Uterus (tissue), 2 donors: ENCODE results near the gene SGK2.

Experiments used
- POLR2A ChIP-seq, 2 donors: fragments of 450-650 bp; IDR thresholded peaks; one replicate each; pipeline ENCODE4 v1.6.1; 2016; ENCODE audit warnings: antibody characterized with exemption in 2 of 2, mild to moderate bottlenecking in 1 of 2, moderate library complexity in 1 of 2
- TF ChIP-seq, protein P1 (sequence below), 4 experiments: fragments of 200-600 bp in 2 of 4; fragments of 450-650 bp in 2 of 4; sonication (generic) in 2 of 4; IDR thresholded peaks; one replicate each; pipeline ENCODE4 v1.5.1; 2016 to 2019; ENCODE audit warnings: antibody characterized with exemption in 4 of 4, mild to moderate bottlenecking in 2 of 4, moderate library complexity in 1 of 4

DNA sequence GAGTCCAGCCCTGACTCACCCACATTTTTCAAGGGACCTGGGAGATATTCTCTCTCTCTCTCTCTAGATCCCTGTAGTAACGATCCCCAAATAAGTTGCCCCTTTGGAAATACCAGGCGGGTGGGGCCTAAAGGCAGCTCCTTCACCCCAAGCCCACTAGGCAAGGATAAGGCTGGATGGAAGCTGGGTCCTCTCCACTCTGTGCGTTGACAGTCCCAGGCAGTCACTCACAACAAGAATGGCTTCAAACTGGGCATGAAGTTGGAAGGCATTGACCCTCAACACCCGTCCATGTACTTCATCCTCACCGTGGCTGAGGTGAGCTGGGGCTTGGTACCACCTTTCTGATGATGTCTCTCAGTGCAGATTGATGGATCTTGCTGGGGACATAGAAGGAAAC is 29.8 kb upstream of the SGK2 start:
- TF ChIP-seq POLR2A (IDR thresholded peaks at IDR 0.05) = no peak
- TF ChIP-seq, protein P1, sequence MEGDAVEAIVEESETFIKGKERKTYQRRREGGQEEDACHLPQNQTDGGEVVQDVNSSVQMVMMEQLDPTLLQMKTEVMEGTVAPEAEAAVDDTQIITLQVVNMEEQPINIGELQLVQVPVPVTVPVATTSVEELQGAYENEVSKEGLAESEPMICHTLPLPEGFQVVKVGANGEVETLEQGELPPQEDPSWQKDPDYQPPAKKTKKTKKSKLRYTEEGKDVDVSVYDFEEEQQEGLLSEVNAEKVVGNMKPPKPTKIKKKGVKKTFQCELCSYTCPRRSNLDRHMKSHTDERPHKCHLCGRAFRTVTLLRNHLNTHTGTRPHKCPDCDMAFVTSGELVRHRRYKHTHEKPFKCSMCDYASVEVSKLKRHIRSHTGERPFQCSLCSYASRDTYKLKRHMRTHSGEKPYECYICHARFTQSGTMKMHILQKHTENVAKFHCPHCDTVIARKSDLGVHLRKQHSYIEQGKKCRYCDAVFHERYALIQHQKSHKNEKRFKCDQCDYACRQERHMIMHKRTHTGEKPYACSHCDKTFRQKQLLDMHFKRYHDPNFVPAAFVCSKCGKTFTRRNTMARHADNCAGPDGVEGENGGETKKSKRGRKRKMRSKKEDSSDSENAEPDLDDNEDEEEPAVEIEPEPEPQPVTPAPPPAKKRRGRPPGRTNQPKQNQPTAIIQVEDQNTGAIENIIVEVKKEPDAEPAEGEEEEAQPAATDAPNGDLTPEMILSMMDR (IDR thresholded peaks at IDR 0.05) = no peak
